Transverse colon (tissue), 4 donors: ENCODE data around the gene DPP4.

Experiments used
- CTCF ChIP-seq, 5 experiments: fragments of 200-600 bp in 3 of 5; fragments of 450-650 bp in 2 of 5; sonication (generic) in 3 of 5; IDR thresholded peaks; 1 replicate in 2 of 5; 2 replicates in 3 of 5; pipeline ENCODE4 v1.5.1; 2016 to 2017; ENCODE audit warnings: antibody characterized with exemption in 5 of 5, inconsistent platforms in 3 of 5, mild to moderate bottlenecking in 2 of 5, moderate library complexity in 1 of 5
- EP300 ChIP-seq: sonication (generic); formaldehyde crosslinking; IDR thresholded peaks from one replicate; pipeline ENCODE4 v1.6.1; 2017; ENCODE audit warnings: antibody characterized with exemption, low read depth
- POLR2A ChIP-seq: fragments of 450-650 bp; IDR thresholded peaks from one replicate; pipeline ENCODE4 v1.6.1; 2016; ENCODE audit warnings: antibody characterized with exemption, mild to moderate bottlenecking, moderate library complexity
- POLR2AphosphoS5 ChIP-seq, 3 donors: sonication (generic); formaldehyde crosslinking; IDR thresholded peaks; one replicate each; pipeline ENCODE4 v1.6.1; 2016; ENCODE audit warnings: antibody characterized with exemption in 3 of 3

- TF ChIP-seq CTCF (IDR thresholded peaks at IDR 0.05) (no peak), POLR2A (no peak), EP300 (no peak), POLR2AphosphoS5 (IDR thresholded peaks at IDR 0.05) (no peak)
Measured at GRCh38 chr2:162111958-162112850, 38.2 kb upstream of the DPP4 start.
